ENCODE measurements around the gene EIF3A.
"Not testable (repeated sequence)": the region's sequence is repeated elsewhere in the genome, so short reads cannot be mapped to it uniquely, and the experiment has no call there.

Gene EIF3A

GRCh38 chr10:119080521-119081259 lies at the start of gene EIF3A:
Gene EIF3A, minus strand, starts transcription at chr10:119080817. Its CDS starts 141 bp downstream, at chr10:119080676.
- DNase-seq, result peak; percentile 92 to 93

- no peak for DNase-seq
Measured at GRCh38 chr10:119129721-119130120, 49.1 kb upstream of the EIF3A start.

GRCh38 chr10:119125942-119126341 lies 45.3 kb upstream of the EIF3A start:
- DNase-seq, result no peak

- no peak for DNase-seq
Measured at GRCh38 chr10:119120875-119121274, 40.3 kb upstream of the EIF3A start.

- DNase-seq, result peak in 1 of 2 donors; percentile 46
Measured at GRCh38 chr10:119120413-119120867, 39.8 kb upstream of the EIF3A start.

GRCh38 chr10:119119400-119119799 lies 38.8 kb upstream of the EIF3A start:
- no peak for DNase-seq

GRCh38 chr10:119118231-119118630 lies 37.6 kb upstream of the EIF3A start:
- DNase-seq, result no peak

- no peak for DNase-seq
Measured at GRCh38 chr10:119116326-119116951, 35.8 kb upstream of the EIF3A start.

- DNase-seq, result no peak
Measured at GRCh38 chr10:119115926-119116325, 35.3 kb upstream of the EIF3A start.

GRCh38 chr10:119113751-119114732 lies 33.4 kb upstream of the EIF3A start:
- no peak for DNase-seq

- DNase-seq, result no peak
Measured at GRCh38 chr10:119112056-119112455, 31.4 kb upstream of the EIF3A start.

GRCh38 chr10:119107771-119108170 lies 27.2 kb upstream of the EIF3A start:
- DNase-seq, result not testable (repeated sequence)

- DNase-seq, result not testable (repeated sequence)
Measured at GRCh38 chr10:119107106-119107505, 26.5 kb upstream of the EIF3A start.

GRCh38 chr10:119105899-119106298 lies 25.3 kb upstream of the EIF3A start:
- DNase-seq, result not testable (repeated sequence)

- DNase-seq, result no peak
Measured at GRCh38 chr10:119105155-119105554, 24.5 kb upstream of the EIF3A start.

GRCh38 chr10:119104654-119105015 lies 24.0 kb upstream of the EIF3A start:
- DNase-seq, result no peak

- DNase-seq, result peak; percentile 78 to 80
Measured at GRCh38 chr10:119103903-119104653, 23.5 kb upstream of the EIF3A start, which contains the start of gene DENND10. Gene DENND10, plus strand, starts transcription at chr10:119104113. Its CDS starts 30 bp downstream, at chr10:119104143.

- DNase-seq, result no peak
Measured at GRCh38 chr10:119103241-119103902, 22.8 kb upstream of the EIF3A start.

- DNase-seq, result no peak
Measured at GRCh38 chr10:119101366-119102098, 20.9 kb upstream of the EIF3A start.

GRCh38 chr10:119100434-119101238 lies 20.0 kb upstream of the EIF3A start:
- DNase-seq, result no peak

Measured in CD4-positive, alpha-beta T cell treated with Interleukin-1 beta for 1 hour (primary cell).